T follicular helper cell (primary cell): ENCODE data around the gene FMNL2.

Experiments
- DNase-seq: peaks from one replicate; pipeline ENCODE4 v3.0.0-alpha.2; 2020; ENCODE audit warnings: low read depth

FMNL2 gene

DNA sequence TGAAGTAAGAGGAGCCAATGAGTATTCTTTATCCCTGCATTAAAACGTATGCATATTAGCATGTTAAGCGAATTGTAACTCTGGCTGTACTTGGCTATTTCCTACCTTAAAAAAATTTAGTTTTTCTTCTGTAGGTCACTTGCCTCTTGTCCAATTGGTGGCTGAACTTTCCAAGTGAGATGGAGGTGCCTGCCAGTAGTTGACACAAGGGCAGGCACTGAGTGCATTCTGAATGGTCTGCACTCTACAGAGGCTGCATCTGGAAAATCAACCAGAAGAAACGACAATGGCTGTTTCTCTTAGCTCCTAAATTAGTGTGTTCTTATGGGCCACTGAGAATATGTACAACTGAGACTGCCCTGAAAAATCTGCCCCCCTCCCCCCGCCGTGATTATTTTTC lies 221.5 kb downstream of the FMNL2 start:
- DNase-seq = no peak

DNA sequence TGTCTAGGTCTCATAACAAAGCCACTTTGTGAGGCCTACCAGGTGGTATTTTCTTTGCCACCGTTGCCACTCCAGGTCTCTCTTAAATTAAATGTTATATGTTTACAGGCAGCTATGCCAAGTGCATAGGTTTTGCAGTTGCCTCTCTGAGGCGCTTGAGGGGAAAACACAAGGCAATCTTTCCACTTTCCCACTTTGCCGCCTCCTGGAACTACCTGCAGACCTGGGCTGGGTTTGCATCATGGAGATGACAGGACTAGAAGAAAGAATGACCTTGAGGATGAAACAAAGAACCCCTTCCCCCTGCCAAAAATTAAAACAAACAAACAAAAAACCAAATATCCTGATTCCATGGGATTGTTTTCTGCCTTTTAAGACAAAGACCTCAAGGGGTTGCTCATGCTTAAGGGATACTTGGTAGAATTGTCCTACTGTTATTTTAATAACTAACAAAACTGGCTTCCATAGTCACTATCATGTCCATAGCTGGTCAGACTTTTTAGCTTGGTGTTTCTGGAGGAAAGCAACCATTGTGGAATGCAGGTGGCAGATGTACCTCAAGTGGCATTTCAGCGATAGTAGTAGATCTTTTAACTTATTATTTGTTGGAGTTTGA lies 222.4 kb downstream of the FMNL2 start:
- DNase-seq = no peak

GRCh38 chr2:152558158-152558984 lies 223.4 kb downstream of the FMNL2 start:
- no peak for DNase-seq

- no peak for DNase-seq
These were observed 224.0 kb downstream of the FMNL2 start for GRCh38 chr2:152559008-152559407.

DNA sequence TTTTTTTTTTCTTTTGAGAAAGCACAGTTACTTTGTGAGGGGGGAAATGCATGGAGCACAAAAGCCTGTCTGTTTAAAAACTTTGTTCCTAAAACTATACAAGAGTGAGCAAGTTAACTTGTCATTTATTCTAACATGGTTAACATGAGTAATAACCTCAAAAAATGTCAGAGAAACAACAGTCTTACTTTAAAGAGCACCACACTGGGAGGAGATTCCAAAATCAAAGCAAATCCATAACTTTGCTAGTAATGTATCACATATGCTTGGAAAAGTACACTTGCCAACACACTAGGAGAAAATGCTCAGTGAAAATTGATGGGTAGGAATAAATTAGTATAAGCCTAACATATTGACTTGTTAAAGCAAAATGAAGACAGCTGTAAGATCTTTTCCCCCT lies 225.2 kb downstream of the FMNL2 start:
- DNase-seq = no peak

DNA sequence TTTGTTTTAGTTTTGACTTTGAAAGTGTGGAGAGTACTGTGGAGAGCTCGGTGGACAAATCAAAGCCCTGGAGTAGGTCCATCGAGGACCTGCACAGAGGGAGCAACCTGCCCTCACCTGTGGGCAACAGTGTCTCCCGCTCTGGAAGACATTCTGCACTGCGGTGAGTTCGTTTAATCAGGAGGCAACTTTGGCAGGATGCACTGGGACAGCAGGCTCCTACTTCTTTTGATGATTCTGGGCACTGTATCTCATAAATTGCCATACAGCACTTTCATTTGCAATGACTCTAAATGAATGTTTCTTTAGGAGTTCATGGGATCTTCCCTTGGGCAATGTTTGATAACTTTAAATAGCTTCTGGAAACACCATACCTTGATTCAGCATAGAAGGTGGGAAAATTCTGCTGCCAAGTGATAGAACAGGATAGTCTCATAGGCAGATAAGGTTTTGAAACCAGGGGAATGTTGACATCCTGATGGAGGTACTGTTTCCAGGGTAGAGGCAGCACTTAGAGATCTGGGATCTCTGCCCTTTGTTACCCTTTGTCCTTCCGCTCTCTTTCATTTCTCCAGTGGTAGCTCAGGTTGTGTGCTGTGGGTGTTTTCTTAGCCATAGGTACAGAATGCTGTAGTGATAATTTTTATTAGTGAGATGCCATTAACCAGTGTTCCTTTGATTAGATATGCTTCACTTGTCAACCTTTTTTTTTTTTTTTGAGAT lies 226.1 kb downstream of the FMNL2 start:
- no peak for DNase-seq

GRCh38 chr2:152562198-152562884 lies 227.4 kb downstream of the FMNL2 start:
- no peak for DNase-seq

GRCh38 chr2:152563764-152564163 lies 228.8 kb downstream of the FMNL2 start:
- DNase-seq = no peak

DNA sequence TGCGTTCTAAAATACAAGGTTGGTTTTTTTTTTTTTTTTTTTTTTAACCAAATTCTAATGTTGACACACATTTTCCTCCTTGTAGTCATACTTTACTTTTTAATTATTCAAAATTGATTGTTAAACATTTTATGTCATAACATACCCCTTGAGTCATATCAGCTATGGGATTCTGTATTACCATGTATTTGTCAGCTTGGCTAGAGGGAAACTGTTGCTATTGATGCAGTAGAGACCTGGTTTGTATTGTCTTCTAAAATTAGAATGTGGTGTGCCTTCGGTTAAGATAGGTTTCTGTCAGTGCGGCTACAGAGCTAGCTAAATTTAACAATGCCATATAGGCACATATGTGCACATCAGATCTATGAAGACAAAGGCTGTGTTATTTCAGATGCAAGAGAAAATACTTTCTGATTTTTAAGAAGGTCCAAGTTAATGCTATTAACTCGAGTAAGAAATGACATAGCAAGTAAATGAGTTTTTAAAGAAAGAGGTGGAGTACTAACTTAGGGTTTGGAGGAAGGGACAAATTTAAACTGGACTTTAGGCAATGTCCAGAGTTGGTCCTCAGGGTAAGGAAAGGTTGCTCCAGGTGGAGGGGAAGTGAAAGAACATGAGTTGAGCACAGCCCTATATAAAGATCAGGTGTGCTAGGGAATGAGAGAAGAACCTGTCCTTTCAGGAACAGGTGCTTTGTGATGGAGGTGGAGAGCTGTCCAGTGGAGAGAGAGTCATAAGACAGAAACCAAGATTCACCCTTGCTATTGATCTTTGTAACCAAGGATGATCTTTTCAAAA lies 230.0 kb downstream of the FMNL2 start:
- no peak for DNase-seq

DNA sequence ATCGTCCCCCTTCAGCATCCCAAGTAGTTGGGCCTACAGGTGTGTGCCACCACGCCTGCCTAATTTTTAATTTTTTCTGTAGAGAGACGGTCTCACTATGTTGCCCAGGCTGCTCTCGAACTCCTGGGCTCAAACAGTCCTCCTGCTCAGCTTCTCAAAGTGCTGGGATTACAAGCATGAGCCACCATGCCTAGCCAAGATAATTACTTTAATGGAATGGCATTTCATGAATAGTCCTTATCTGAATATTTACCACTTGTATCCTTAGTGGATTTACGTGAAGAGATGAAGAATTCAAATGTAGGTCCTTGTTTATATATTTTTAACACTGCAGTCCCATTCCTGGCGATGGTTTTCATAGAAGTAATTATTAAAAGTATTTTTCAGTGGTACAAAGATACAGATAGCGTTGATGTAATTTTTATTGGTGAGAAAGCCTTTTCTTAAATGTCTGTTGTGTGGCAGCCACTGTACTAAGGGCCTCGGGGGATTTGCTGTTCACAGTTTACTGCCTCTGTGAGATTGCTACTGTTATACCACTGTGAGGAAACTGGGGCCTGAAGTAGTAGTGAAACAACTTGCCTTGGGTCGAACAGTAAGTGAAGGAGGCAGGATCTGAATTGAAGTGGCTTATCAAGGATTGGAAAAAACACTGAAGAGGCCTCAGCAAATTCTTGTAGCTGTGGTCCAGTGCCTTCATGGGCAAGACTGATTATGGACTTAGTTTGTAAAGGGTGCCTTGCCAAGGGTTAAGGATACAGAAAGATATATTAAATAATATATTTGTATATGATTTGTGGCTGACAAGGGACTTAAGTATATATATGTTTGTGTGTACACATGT lies 231.1 kb downstream of the FMNL2 start:
- DNase-seq = no peak

- DNase-seq = no peak
These were observed 231.7 kb downstream of the FMNL2 start for GRCh38 chr2:152566728-152567069.

GRCh38 chr2:152568531-152568930 lies 233.6 kb downstream of the FMNL2 start:
- DNase-seq = no peak

GRCh38 chr2:152569186-152569585 lies 234.2 kb downstream of the FMNL2 start:
- no peak for DNase-seq

- no peak for DNase-seq
These were observed 236.2 kb downstream of the FMNL2 start for GRCh38 chr2:152571048-152571766.

- DNase-seq = no peak
These were observed 237.1 kb downstream of the FMNL2 start for GRCh38 chr2:152572031-152572430.

DNA sequence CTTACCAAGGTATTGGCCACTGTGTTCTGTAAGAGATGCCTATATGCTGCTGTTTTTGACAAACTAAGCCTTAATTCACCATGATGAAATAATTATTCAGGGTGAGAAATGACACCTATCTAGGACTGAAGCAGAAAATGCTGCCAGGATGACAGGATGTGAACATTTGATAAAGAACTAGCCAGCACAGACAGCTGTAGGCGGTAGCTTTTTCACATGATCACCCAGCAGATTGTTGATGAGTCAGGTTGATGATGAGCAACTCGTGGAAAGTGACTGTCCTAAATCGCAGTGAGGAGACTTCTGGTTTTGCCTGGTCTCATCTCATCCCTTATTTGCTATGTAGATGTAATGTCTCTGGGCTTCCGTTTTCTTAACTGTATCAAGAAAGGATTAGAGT lies 238.2 kb downstream of the FMNL2 start:
- DNase-seq = no peak

DNA sequence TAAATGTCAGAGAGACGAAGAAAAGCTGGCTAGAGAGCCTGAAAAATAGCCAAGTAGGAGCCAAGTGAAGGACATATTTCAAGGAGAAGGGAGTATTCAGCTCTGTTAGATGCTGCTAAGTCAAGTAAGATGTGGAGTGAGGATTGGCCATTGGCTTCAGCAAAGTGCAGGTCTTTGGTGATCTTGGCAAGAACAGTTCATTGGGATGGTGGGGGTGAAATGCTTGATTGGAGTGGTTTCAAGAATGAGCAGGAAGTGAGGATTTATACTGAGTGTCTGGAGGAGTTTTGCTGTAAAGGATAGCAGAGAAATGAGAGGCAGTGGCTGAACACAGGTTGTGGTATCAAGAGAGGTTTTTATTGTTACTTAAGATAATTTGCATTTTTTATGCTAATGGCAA lies 242.6 kb downstream of the FMNL2 start:
- DNase-seq = no peak

DNA sequence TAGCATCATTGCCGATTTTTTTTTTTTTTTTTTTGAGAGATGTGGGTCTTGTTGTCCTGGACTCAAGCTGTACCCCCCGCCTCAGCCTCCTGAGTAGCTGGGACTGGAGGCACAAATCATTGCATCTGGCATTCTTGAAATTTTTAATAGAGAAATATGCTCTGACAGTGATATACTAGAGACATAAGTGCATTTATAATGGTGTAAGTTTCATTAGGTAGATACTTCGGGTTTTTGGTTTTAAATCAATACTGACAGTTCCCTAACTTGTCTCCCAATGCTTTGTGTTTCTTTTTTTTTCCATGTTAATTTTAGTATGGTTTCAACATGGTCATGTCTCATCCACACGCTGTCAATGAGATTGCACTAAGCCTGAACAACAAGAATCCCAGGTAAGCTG lies 243.6 kb downstream of the FMNL2 start:
- DNase-seq = no peak

DNA sequence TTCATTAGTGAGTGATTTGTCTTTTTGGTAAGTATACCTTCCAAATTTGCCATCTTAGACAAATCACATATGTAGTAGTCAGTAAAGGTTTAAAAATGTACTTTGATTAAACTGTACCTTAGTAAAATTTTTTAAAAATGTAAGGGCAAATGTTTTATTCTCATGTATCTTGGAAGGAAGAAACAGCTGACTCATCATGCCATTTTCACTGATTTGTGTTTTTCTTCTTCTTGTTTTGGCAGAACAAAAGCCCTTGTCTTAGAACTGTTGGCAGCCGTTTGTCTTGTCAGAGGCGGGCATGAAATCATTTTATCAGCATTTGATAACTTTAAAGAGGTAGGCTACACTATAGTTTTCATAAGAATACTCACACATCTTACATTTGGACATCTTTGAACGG lies 245.7 kb downstream of the FMNL2 start:
- no peak for DNase-seq

GRCh38 chr2:152581360-152581759 lies 246.4 kb downstream of the FMNL2 start:
- DNase-seq = no peak
